ENCODE results near the gene MEGF11.

MEGF11 gene

GRCh38 chr15:66023311-66023972 lies 230.1 kb downstream of the MEGF11 start:
- DNase-seq (ENCODE audit: extremely low spot score), result no peak
- CTCF ChIA-PET, result no interaction called here
- no peak for TF ChIP-seq CTCF (IDR thresholded peaks at IDR 0.05; ENCODE audit: control extremely low read depth, extremely low read depth, low read depth, missing control alignments)
- POLR2A ChIA-PET, result no interaction called here

- POLR2A ChIA-PET, result no interaction called here
- no peak for DNase-seq (ENCODE audit: extremely low spot score)
- CTCF ChIA-PET, result no interaction called here
- TF ChIP-seq CTCF (IDR thresholded peaks at IDR 0.05; ENCODE audit: control extremely low read depth, extremely low read depth, low read depth, missing control alignments), result no peak
These were observed 231.4 kb downstream of the MEGF11 start for GRCh38 chr15:66022163-66022525.

- no peak for DNase-seq (ENCODE audit: extremely low spot score)
- POLR2A ChIA-PET, result no interaction called here
- TF ChIP-seq CTCF (IDR thresholded peaks at IDR 0.05; ENCODE audit: control extremely low read depth, extremely low read depth, low read depth, missing control alignments), result no peak
- CTCF ChIA-PET, result no interaction called here
These were observed 231.9 kb downstream of the MEGF11 start for GRCh38 chr15:66021496-66022162.

- no peak for DNase-seq (ENCODE audit: extremely low spot score)
- ChIA-PET CTCF (interaction anchor here (0.9 kb wide), 1 partner anchor 104 kb away, joined by 3 read pairs; no protein-coding TSS in a partner anchor), POLR2A (no interaction called here)
- no peak for TF ChIP-seq CTCF (IDR thresholded peaks at IDR 0.05; ENCODE audit: control extremely low read depth, extremely low read depth, low read depth, missing control alignments)
These were observed 233.6 kb downstream of the MEGF11 start for GRCh38 chr15:66019826-66020398.

GRCh38 chr15:66019368-66019767 lies 234.2 kb downstream of the MEGF11 start:
- TF ChIP-seq CTCF (IDR thresholded peaks at IDR 0.05; ENCODE audit: control extremely low read depth, extremely low read depth, low read depth, missing control alignments), result no peak
- DNase-seq (ENCODE audit: extremely low spot score), result no peak
- CTCF ChIA-PET, result interaction anchor here (0.9 kb wide), 1 partner anchor 103 kb away, joined by 3 read pairs; no protein-coding TSS in a partner anchor
- POLR2A ChIA-PET, result no interaction called here

- CTCF ChIA-PET, result no interaction called here
- POLR2A ChIA-PET, result interaction anchor here (0.6 kb wide), 1 partner anchor 34 kb away, joined by 5 read pairs; no protein-coding TSS in a partner anchor
- DNase-seq (ENCODE audit: extremely low spot score), result no peak
- no peak for TF ChIP-seq CTCF (IDR thresholded peaks at IDR 0.05; ENCODE audit: control extremely low read depth, extremely low read depth, low read depth, missing control alignments)
These were observed 235.1 kb downstream of the MEGF11 start for GRCh38 chr15:66018488-66018797.
